Esophagus squamous epithelium (tissue), 4 donors: ENCODE results near the gene NQO2.

Experiments used
- CTCF ChIP-seq, 6 experiments: fragments of 450-650 bp in 4 of 6; fragments of 200-600 bp in 2 of 6; sonication (generic) in 2 of 6; IDR thresholded peaks; one replicate each; pipeline ENCODE4 v1.5.1; 2016 to 2019; ENCODE audit warnings: antibody characterized with exemption in 6 of 6, mild to moderate bottlenecking in 4 of 6, moderate library complexity in 4 of 6
- POLR2A ChIP-seq, 4 donors: fragments of 450-650 bp; IDR thresholded peaks; one replicate each; pipeline ENCODE4 v1.6.1; 2017; ENCODE audit warnings: antibody characterized with exemption in 4 of 4, mild to moderate bottlenecking in 4 of 4, moderate library complexity in 3 of 4

GRCh38 chr6:2969549-2969948 lies 30.1 kb upstream of the NQO2 start:
- no peak for TF ChIP-seq CTCF (IDR thresholded peaks at IDR 0.05)
- TF ChIP-seq POLR2A (IDR thresholded peaks at IDR 0.05), result no peak
